B cell (primary cell): ENCODE data around the gene PHACTR2. TPM values are rescaled to one million over a fixed set of nuclear protein-coding genes. Genes with fewer than 3 reads are reported as not detected.

Experiments
- ATAC-seq: fragments of 200-7000 bp; cut with Tn5 transposase; one replicate; pipeline ENCODE4 v1.10.0; 2021; ENCODE audit warnings: low read depth, mild to moderate bottlenecking, moderate number of reproducible peaks, moderate library complexity
- CTCF ChIA-PET: fragments of 350-600 bp; sonication (Branson Sonifier 250); formaldehyde crosslinking; loops from one replicate; lab custom pipeline; 2021; ENCODE audit warnings: antibody characterized with exemption, inconsistent platforms; lab: Charles Lee
- POLR2A ChIA-PET: fragments of 350-600 bp; sonication (Branson Sonifier 250); formaldehyde crosslinking; loops from one replicate; lab custom pipeline; 2021; ENCODE audit warnings: antibody characterized with exemption; lab: Charles Lee
- DNase-seq: peaks from one replicate; pipeline ENCODE4 v3.0.0; 2013
- H2AFZ ChIP-seq: 2 replicates; pipeline ENCODE4 v1.6.1; 2012; ENCODE audit warnings: mild to moderate bottlenecking, low read depth, low read length; ENCODE audit not compliant: insufficient read depth, poor library complexity, severe bottlenecking
- H3K27ac ChIP-seq, 2 donors: 1 replicate in 1 of 2; 2 replicates in 1 of 2; pipeline ENCODE4 v1.5.1; 2012 to 2013; ENCODE audit warnings: low read length in 2 of 2, mild to moderate bottlenecking in 2 of 2, moderate library complexity in 1 of 2
- H3K27me3 ChIP-seq, 4 experiments: fragments of 200-600 bp in 1 of 4; sonication (generic) in 1 of 4; replicated peaks in 1 of 4; 1 replicate in 2 of 4; 2 replicates in 2 of 4; pipeline versions ENCODE4 v1.6.1 to v1.7.0; 2013 to 2016; ENCODE audit warnings: low read length in 3 of 4, mild to moderate bottlenecking in 2 of 4, mixed read lengths in 1 of 4, moderate library complexity in 1 of 4; ENCODE audit not compliant: insufficient read depth in 4 of 4, control insufficient read depth in 3 of 4; ENCODE audit errors: control extremely low read depth in 1 of 4
- H3K36me3 ChIP-seq, 2 experiments: replicated peaks in 1 of 2; 1 replicate in 1 of 2; 2 replicates in 1 of 2; pipeline versions ENCODE4 v1.6.1 to v1.7.1; 2013; ENCODE audit warnings: low read length in 1 of 2; ENCODE audit not compliant: insufficient read depth in 2 of 2, control insufficient read depth in 1 of 2; ENCODE audit errors: control extremely low read depth in 1 of 2, extremely low read depth in 1 of 2
- H3K4me1 ChIP-seq, 2 donors: fragments of 200-600 bp in 1 of 2; sonication (generic) in 1 of 2; 1 replicate in 1 of 2; 2 replicates in 1 of 2; pipeline versions ENCODE4 v1.5.1 to v1.6.1; 2013 to 2017; ENCODE audit warnings: low read length in 2 of 2; ENCODE audit not compliant: control insufficient read depth in 2 of 2, insufficient read depth in 2 of 2
- H3K4me2 ChIP-seq: replicated peaks from 2 replicates; pipeline ENCODE3; 2012; ENCODE audit warnings: mild to moderate bottlenecking, low read depth, low read length; ENCODE audit not compliant: poor library complexity, severe bottlenecking
- H3K4me3 ChIP-seq, 5 experiments: fragments of 200-600 bp in 1 of 5; sonication (generic) in 1 of 5; 1 replicate in 3 of 5; 2 replicates in 2 of 5; pipeline versions ENCODE4 v1.5.1 to v1.7.0; 2011 to 2016; ENCODE audit warnings: low read length in 4 of 5, mild to moderate bottlenecking in 4 of 5, low read depth in 2 of 5, control low read depth in 1 of 5, moderate library complexity in 1 of 5; ENCODE audit not compliant: insufficient read depth in 1 of 5; ENCODE audit errors: control extremely low read depth in 1 of 5, extremely low read depth in 1 of 5
- H3K79me2 ChIP-seq: fragments of 200-600 bp; sonication (generic); one replicate; pipeline ENCODE4 v1.6.0; 2016; ENCODE audit warnings: low read length; ENCODE audit not compliant: control insufficient read depth, insufficient read depth
- H3K9ac ChIP-seq: fragments of 200-600 bp; sonication (generic); 2 replicates; pipeline ENCODE4 v1.6.1; 2017; ENCODE audit warnings: mild to moderate bottlenecking, low read length, moderate library complexity
- H3K9me3 ChIP-seq, 3 donors: one replicate each; pipeline versions ENCODE4 v1.6.1 to v1.7.1; 2013; ENCODE audit warnings: low read length in 2 of 3; ENCODE audit not compliant: control insufficient read depth in 2 of 3, insufficient read depth in 1 of 3; ENCODE audit errors: control extremely low read depth in 1 of 3
- H4K20me1 ChIP-seq: 2 replicates; pipeline ENCODE4 v1.6.0; 2012; ENCODE audit warnings: mild to moderate bottlenecking, low read length; ENCODE audit not compliant: insufficient read depth, control insufficient read depth, poor library complexity, severe bottlenecking
- H3K27ac Mint-ChIP-seq: one replicate; pipeline ENCODE4 v1.8.0; 2021; ENCODE audit warnings: mixed read lengths
- H3K27me3 Mint-ChIP-seq: one replicate; pipeline ENCODE4 v1.8.0; 2021; ENCODE audit warnings: mixed read lengths
- H3K4me1 Mint-ChIP-seq: one replicate; pipeline ENCODE4 v1.8.0; 2021; ENCODE audit warnings: mixed read lengths
- H3K4me3 Mint-ChIP-seq: one replicate; pipeline ENCODE4 v1.8.0; 2021; ENCODE audit warnings: mixed read lengths
- H3K9me3 Mint-ChIP-seq: one replicate; pipeline ENCODE4 v1.8.0; 2022; ENCODE audit warnings: mixed read lengths; ENCODE audit not compliant: insufficient read depth
- EZH2 ChIP-seq: IDR thresholded peaks from 2 replicates; pipeline ENCODE4 v1.6.1; 2012; ENCODE audit warnings: borderline replicate concordance, low read depth, mild to moderate bottlenecking, moderate library complexity, low read length; ENCODE audit not compliant: insufficient read depth, poor library complexity, severe bottlenecking
- WGBS: methylation state at CpG from one replicate; pipeline ENCODE4 v1.1.5; 2013; ENCODE audit warnings: missing lambda C conversion rate; ENCODE audit not compliant: insufficient coverage; 5-methylcytosine and 5-hydroxymethylcytosine counted together
- intact Hi-C: fragments of 100-400 bp; cut with micrococcal nuclease; formaldehyde crosslinking; loops from one replicate; pipeline ENCODE4 v1.10.0; 2022
- polyA plus RNA-seq: library from polyadenylated mRNA; depleted of rRNA; stranded (reverse); fragments of >200 nt; gene quantifications from 2 replicates; pipeline ENCODE4 v1.2.3, GENCODE V29; 2012
- total RNA-seq, 2 donors: library from RNA; stranded (reverse); fragments of 120-200 nt in 1 of 2; gene quantifications; 1 replicate in 1 of 2; 2 replicates in 1 of 2; pipeline versions ENCODE4 v1.2.3 to v1.2.4, GENCODE V29; 2013 to 2022
- TF ChIP-seq, protein P1 (sequence below): fragments of 200-600 bp; IDR thresholded peaks from one replicate; pipeline ENCODE4 v1.8.0; 2022; ENCODE audit warnings: antibody characterized with exemption, mild to moderate bottlenecking

PHACTR2 gene
- total and polyA plus RNA-seq, 2 donors (not counting 1 experiment from before 2014, with no cell fraction given), result 1.1 to 10.6 TPM

DNA sequence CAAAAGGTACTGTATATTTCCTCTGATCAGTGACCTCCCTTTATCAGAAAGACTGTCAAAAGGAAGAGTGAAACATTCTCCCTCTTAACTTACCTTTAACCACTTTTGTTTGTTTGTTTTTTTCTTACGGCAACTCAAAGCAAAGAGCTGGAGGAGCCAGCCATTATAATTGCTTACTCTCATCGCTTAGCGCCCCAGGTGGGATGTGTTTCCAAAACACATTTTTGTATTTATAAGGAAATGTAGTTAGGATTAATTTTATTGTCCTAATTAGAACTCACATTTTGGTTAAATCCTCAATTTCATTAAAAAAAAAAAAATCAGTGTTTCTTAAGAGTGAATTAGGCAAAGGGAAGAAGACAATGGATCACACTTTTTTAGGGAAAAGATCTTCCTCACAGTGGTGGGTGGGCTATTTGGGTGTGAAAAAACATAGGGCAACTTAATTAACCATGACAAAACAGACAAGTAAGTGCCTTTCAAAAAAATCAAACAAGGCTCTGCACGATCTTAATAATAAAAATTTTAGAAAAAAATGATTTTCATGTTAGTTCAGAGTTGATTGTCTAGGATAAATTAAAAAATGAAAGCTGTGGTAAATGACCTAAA lies 1.2 kb upstream of the PHACTR2 start:
- Mint-ChIP-seq H3K9me3 (no peaks in the 10 kb centered on the region), H3K27me3 (peaks cover 39% of the 10 kb centered on the region), H3K4me1 (peaks cover 10% of the 10 kb centered on the region), H3K27ac (no peak overlapping the region), H3K4me3 (no peak overlapping the region)
- Histone ChIP-seq H3K9ac (no peak overlapping the region), H3K27ac (no peak overlapping the region), H3K4me1 (peaks cover 6 to 16% of the 10 kb centered on the region in 2 donors), H2AFZ (no peak overlapping the region), H4K20me1 (no peaks in the 10 kb centered on the region), H3K79me2 (no peaks in the 10 kb centered on the region), H3K9me3 (no peaks in the 10 kb centered on the region), H3K36me3 (no peaks in the 10 kb centered on the region), H3K4me3 (no peak overlapping the region), H3K27me3 (peaks cover 0 to 22% (median 14%) of the 10 kb centered on the region in 4 experiments), H3K4me2 (no peak overlapping the region)
- TF ChIP-seq EZH2, result no peak
- TF ChIP-seq, protein P1, sequence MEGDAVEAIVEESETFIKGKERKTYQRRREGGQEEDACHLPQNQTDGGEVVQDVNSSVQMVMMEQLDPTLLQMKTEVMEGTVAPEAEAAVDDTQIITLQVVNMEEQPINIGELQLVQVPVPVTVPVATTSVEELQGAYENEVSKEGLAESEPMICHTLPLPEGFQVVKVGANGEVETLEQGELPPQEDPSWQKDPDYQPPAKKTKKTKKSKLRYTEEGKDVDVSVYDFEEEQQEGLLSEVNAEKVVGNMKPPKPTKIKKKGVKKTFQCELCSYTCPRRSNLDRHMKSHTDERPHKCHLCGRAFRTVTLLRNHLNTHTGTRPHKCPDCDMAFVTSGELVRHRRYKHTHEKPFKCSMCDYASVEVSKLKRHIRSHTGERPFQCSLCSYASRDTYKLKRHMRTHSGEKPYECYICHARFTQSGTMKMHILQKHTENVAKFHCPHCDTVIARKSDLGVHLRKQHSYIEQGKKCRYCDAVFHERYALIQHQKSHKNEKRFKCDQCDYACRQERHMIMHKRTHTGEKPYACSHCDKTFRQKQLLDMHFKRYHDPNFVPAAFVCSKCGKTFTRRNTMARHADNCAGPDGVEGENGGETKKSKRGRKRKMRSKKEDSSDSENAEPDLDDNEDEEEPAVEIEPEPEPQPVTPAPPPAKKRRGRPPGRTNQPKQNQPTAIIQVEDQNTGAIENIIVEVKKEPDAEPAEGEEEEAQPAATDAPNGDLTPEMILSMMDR, result no peak
- intact Hi-C loops, result no loop called here
- POLR2A ChIA-PET, result no interaction called here
- ATAC-seq, result no peak
- CTCF ChIA-PET, result no interaction called here
- DNase-seq, result no peak
- no CpG with 5 or more reads among the region's 4 CpGs for WGBS

DNA sequence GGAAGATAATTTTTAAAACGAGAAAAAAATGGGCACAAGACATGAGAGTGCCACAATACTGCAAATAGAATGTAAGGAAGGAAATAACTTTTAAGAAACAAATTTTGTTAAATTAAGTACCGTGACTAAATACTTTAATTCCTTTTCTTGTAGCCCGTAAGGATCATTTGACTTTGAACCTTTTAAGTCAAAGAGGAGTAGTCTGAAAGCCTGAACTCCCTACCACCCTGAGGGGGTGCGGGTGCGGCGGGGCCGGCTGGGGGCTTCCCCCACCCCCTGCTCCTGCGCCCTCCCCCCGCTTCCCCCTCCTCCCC lies 231 bp upstream of the PHACTR2 start:
- intact Hi-C loops, result no loop called here
- H3K9ac ChIP-seq, result peak overlapping the region; percentile 67

More for the DNA sequence above, 231 bp upstream of the PHACTR2 start:
- no peaks in the 10 kb centered on the region for H4K20me1 ChIP-seq
- H3K27me3 ChIP-seq, result peaks cover 0 to 22% (median 14%) of the 10 kb centered on the region in 4 experiments
- no peaks in the 10 kb centered on the region for H3K36me3 ChIP-seq
- no CpG with 5 or more reads among the region's 9 CpGs for WGBS
- H3K4me1 ChIP-seq, result peaks cover 6 to 16% of the 10 kb centered on the region in 2 donors
- H3K27ac Mint-ChIP-seq, result no peak overlapping the region
- H3K4me2 ChIP-seq, result peak overlapping the region; percentile 87
- POLR2A ChIA-PET, result no interaction called here
- H3K27ac ChIP-seq, result no peak overlapping the region
- no peak for DNase-seq
- peaks cover 0 to 4% (median 0%) of the 10 kb centered on the region in 3 donors for H3K9me3 ChIP-seq
- H3K4me3 Mint-ChIP-seq, result peak overlapping the region; percentile 53
- CTCF ChIA-PET, result no interaction called here
- H3K27me3 Mint-ChIP-seq, result peaks cover 46% of the 10 kb centered on the region
- TF ChIP-seq EZH2, result no peak
- TF ChIP-seq, protein P1, result no peak
- peak overlapping the region in 4 of 5 experiments; percentile 18 to 67 (median 55) for H3K4me3 ChIP-seq
- no peak overlapping the region for H2AFZ ChIP-seq
- H3K4me1 Mint-ChIP-seq, result peaks cover 10% of the 10 kb centered on the region
- H3K79me2 ChIP-seq, result no peaks in the 10 kb centered on the region
- ATAC-seq, result no peak
- no peaks in the 10 kb centered on the region for H3K9me3 Mint-ChIP-seq
